HCT116 (cell line): Measurements from ENCODE around the gene APBA1. TPM values are rescaled to one million over a fixed set of nuclear protein-coding genes. Genes with fewer than 3 reads are reported as not detected.

Experiments used
- ATAC-seq: fragments of 200-7000 bp; cut with Tn5 transposase; 2 replicates; pipeline ENCODE4 v1.9.1; 2020; ENCODE audit warnings: mild to moderate bottlenecking, moderate library complexity
- BruUV-seq: library from RNA; stranded (reverse); fragments of 400-500 nt; replicated peaks from 2 replicates; lab custom pipeline; 2021; lab: Mats Ljungman, UMichigan
- CTCF ChIA-PET: fragments of 300-600 bp; sonication (Branson Sonifier 250); formaldehyde crosslinking; loops from one replicate; lab custom pipeline; 2021; ENCODE audit warnings: antibody characterized with exemption; lab: Charles Lee
- POLR2A ChIA-PET: fragments of 300-600, 350-600 bp; sonication (Branson Sonifier 250); formaldehyde crosslinking; loops from one replicate; lab custom pipeline; 2021; ENCODE audit warnings: antibody characterized with exemption; lab: Charles Lee
- RAD21 ChIA-PET, 2 experiments: fragments of 300-600 bp; sonication (Branson Sonifier 250); formaldehyde crosslinking; loops; one replicate each; lab custom pipeline; 2023; ENCODE audit warnings: low total read pairs in 2 of 2; ENCODE audit not compliant: uncharacterized antibody in 2 of 2, unreplicated experiment in 2 of 2, low non-redundant PET in 1 of 2; lab: Charles Lee
- DNase-seq: peaks from one replicate; pipeline ENCODE4 v3.0.0-alpha.2; 2010; ENCODE audit warnings: low read depth, low spot score
- H2AFZ ChIP-seq: fragments of 200-600 bp; shearing (Covaris generic), sonication (generic); 2 replicates; pipeline ENCODE4 v1.6.1; 2017; ENCODE audit warnings: low read depth, mixed run types, mixed read lengths, antibody characterized with exemption, low read length; ENCODE audit not compliant: poor library complexity, severe bottlenecking
- H3K27ac ChIP-seq: 2 replicates; pipeline ENCODE4 v1.5.1; 2012; ENCODE audit warnings: low read depth, low read length
- H3K27me3 ChIP-seq: fragments of 200-600 bp; sonication (generic); 2 replicates; pipeline ENCODE4 v1.6.1; 2016; ENCODE audit warnings: mixed run types, low read length, mixed read lengths; ENCODE audit not compliant: insufficient read depth
- H3K36me3 ChIP-seq, 2 experiments: fragments of 200-500 bp in 1 of 2; fragments of 200-600 bp in 1 of 2; sonication (Bioruptor generic) in 1 of 2; sonication (generic) in 1 of 2; 2 replicates each; pipeline versions ENCODE4 v1.5.1 to v1.6.1; 2014 to 2016; ENCODE audit warnings: low read length in 2 of 2, inconsistent platforms in 1 of 2, mixed read lengths in 1 of 2, mixed run types in 1 of 2; ENCODE audit not compliant: insufficient read depth in 2 of 2, control insufficient read depth in 1 of 2
- H3K4me1 ChIP-seq, 2 experiments: fragments of 200-600 bp in 1 of 2; sonication (generic) in 1 of 2; 2 replicates each; pipeline versions ENCODE4 v1.5.1 to v1.6.1; 2012 to 2017; ENCODE audit warnings: low read length in 2 of 2, inconsistent platforms in 1 of 2, mild to moderate bottlenecking in 1 of 2, mixed read lengths in 1 of 2, mixed run types in 1 of 2, moderate library complexity in 1 of 2; ENCODE audit not compliant: insufficient read depth in 2 of 2, control insufficient read depth in 1 of 2
- H3K4me2 ChIP-seq: fragments of 200-600 bp; sonication (generic); 2 replicates; pipeline ENCODE4 v1.6.1; 2017; ENCODE audit warnings: mixed run types, low read length, mixed read lengths
- H3K4me3 ChIP-seq, 2 experiments: fragments of 200-600 bp in 1 of 2; sonication (generic) in 1 of 2; replicated peaks in 1 of 2; 2 replicates each; pipeline ENCODE4 v1.5.1; 2011 to 2016; ENCODE audit warnings: low read length in 2 of 2, control low read depth in 1 of 2, low read depth in 1 of 2, mild to moderate bottlenecking in 1 of 2, mixed read lengths in 1 of 2, mixed run types in 1 of 2
- H3K79me2 ChIP-seq: fragments of 200-600 bp; sonication (generic); 2 replicates; pipeline ENCODE4 v1.6.1; 2017; ENCODE audit warnings: mild to moderate bottlenecking, mixed run types, low read length, moderate library complexity, mixed read lengths; ENCODE audit not compliant: insufficient read depth
- H3K9ac ChIP-seq: fragments of 200-600 bp; sonication (generic); 2 replicates; pipeline ENCODE4 v1.6.1; 2016; ENCODE audit warnings: low read length, mixed read lengths
- H3K9me2 ChIP-seq: fragments of 200-600 bp; sonication (generic), shearing (Covaris generic); 2 replicates; pipeline ENCODE4 v1.6.1; 2017; ENCODE audit warnings: mixed run types, mild to moderate bottlenecking, moderate library complexity; ENCODE audit not compliant: insufficient read depth
- H3K9me3 ChIP-seq, 2 experiments: fragments of 200-500 bp in 1 of 2; fragments of 200-600 bp in 1 of 2; sonication (Bioruptor generic) in 1 of 2; sonication (generic) in 1 of 2; 2 replicates each; pipeline ENCODE4 v1.6.1; 2014 to 2017; ENCODE audit warnings: low read length in 2 of 2, mixed read lengths in 2 of 2, inconsistent platforms in 1 of 2, low read depth in 1 of 2, mild to moderate bottlenecking in 1 of 2, mixed run types in 1 of 2, moderate library complexity in 1 of 2; ENCODE audit not compliant: control insufficient read depth in 1 of 2, insufficient read depth in 1 of 2
- H4K20me1 ChIP-seq: fragments of 200-600 bp; sonication (generic), shearing (Covaris generic); 2 replicates; pipeline ENCODE4 v1.6.1; 2017; ENCODE audit warnings: mixed run types, mild to moderate bottlenecking, moderate library complexity; ENCODE audit not compliant: insufficient read depth
- ATF3 ChIP-seq: IDR thresholded peaks from 2 replicates; pipeline ENCODE4 v1.6.1; 2012
- CBX3 ChIP-seq: IDR thresholded peaks from 2 replicates; pipeline ENCODE4 v1.6.1; 2012; ENCODE audit warnings: low read depth
- CEBPB ChIP-seq: IDR thresholded peaks from 2 replicates; pipeline ENCODE4 v1.6.1; 2012; ENCODE audit warnings: low read depth
- EGR1 ChIP-seq: IDR thresholded peaks from 2 replicates; pipeline ENCODE4 v1.6.1; 2012; ENCODE audit warnings: low read depth
- ELF1 ChIP-seq: IDR thresholded peaks from 2 replicates; pipeline ENCODE4 v1.6.1; 2012; ENCODE audit warnings: low read depth, borderline replicate concordance
- EZH2 ChIP-seq: fragments of 200-600 bp; sonication (generic); IDR thresholded peaks from 2 replicates; pipeline ENCODE4 v1.6.1; 2017; ENCODE audit warnings: antibody characterized with exemption, mixed run types
- FOSL1 ChIP-seq: IDR thresholded peaks from 2 replicates; pipeline ENCODE4 v1.6.1; 2012; ENCODE audit warnings: low read depth
- JUND ChIP-seq: IDR thresholded peaks from 2 replicates; pipeline ENCODE4 v1.6.1; 2012
- MAX ChIP-seq: IDR thresholded peaks from 2 replicates; pipeline ENCODE4 v1.6.1; 2012
- POLR2A ChIP-seq: IDR thresholded peaks from 2 replicates; pipeline ENCODE4 v1.7.0; 2011; ENCODE audit warnings: borderline replicate concordance; ENCODE audit not compliant: insufficient read depth, insufficient read length; ENCODE audit errors: extremely low read depth
- RAD21 ChIP-seq: IDR thresholded peaks from 2 replicates; pipeline ENCODE4 v1.6.1; 2012; ENCODE audit warnings: low read depth, mild to moderate bottlenecking
- SIN3A ChIP-seq: IDR thresholded peaks from 2 replicates; pipeline ENCODE4 v1.6.1; 2012; ENCODE audit warnings: low read depth
- SRF ChIP-seq: IDR thresholded peaks from 2 replicates; pipeline ENCODE4 v1.6.1; 2012; ENCODE audit warnings: low read depth
- TCF7L2 ChIP-seq: IDR thresholded peaks from 2 replicates; pipeline ENCODE4 v1.7.0; 2011; ENCODE audit warnings: borderline replicate concordance, inconsistent platforms; ENCODE audit not compliant: insufficient read depth, insufficient read length; ENCODE audit errors: extremely low read depth
- YY1 ChIP-seq: IDR thresholded peaks from 2 replicates; pipeline ENCODE4 v1.6.1; 2011; ENCODE audit warnings: low read length, low read depth, moderate library complexity, mild to moderate bottlenecking; ENCODE audit not compliant: insufficient replicate concordance; ENCODE audit errors: extremely low read depth
- ZBTB33 ChIP-seq: IDR thresholded peaks from 2 replicates; pipeline ENCODE4 v1.6.1; 2011; ENCODE audit warnings: mild to moderate bottlenecking, low read length, moderate library complexity; ENCODE audit not compliant: insufficient replicate concordance; ENCODE audit errors: extremely low read depth
- ZFX ChIP-seq: fragments of 450-650 bp; IDR thresholded peaks from 2 replicates; pipeline ENCODE4 v1.6.1; 2017
- ZNF274 ChIP-seq: fragments of 200-500 bp; sonication (Bioruptor generic); IDR thresholded peaks from 2 replicates; pipeline ENCODE4 v1.6.1; 2014; ENCODE audit warnings: mild to moderate bottlenecking, low read depth, low read length, inconsistent platforms
- intact Hi-C: fragments of 100-400 bp; cut with micrococcal nuclease; formaldehyde crosslinking; loops from 2 replicates; pipeline ENCODE4 v1.10.0; 2022
- total RNA-seq: library from RNA; stranded (reverse); gene quantifications from one replicate; pipeline ENCODE4 v1.2.1, GENCODE V29; 2021; ENCODE audit not compliant: unreplicated experiment

Gene APBA1
- total RNA-seq, 1 experiment from 2014 or later: 0.20 TPM

GRCh38 chr9:69465473-69465872 is 206.7 kb downstream of the APBA1 start:
- H3K79me2 ChIP-seq: no peaks in the 10 kb centered on the region
- H3K4me3 ChIP-seq: no peak overlapping the region
- H3K9ac ChIP-seq: no peak overlapping the region
- TF ChIP-seq CEBPB: no peak
- TF ChIP-seq RAD21: no peak
- TF ChIP-seq ATF3: no peak
- TF ChIP-seq EGR1: no peak
- TF ChIP-seq ZNF274: no peak
- TF ChIP-seq TCF7L2: no peak
- no peak for TF ChIP-seq SIN3A
- no peak for TF ChIP-seq ELF1
- no peak for TF ChIP-seq CBX3
- no peak for TF ChIP-seq FOSL1
- no peak for TF ChIP-seq SRF
- TF ChIP-seq JUND: no peak
- no peak for TF ChIP-seq ZFX
- no peak for TF ChIP-seq ZBTB33
- no peak for TF ChIP-seq POLR2A
- TF ChIP-seq EZH2: no peak
- no peak for TF ChIP-seq MAX
- TF ChIP-seq YY1: no peak
- no peaks in the 10 kb centered on the region for H4K20me1 ChIP-seq
- peaks cover 15% of the 10 kb centered on the region for H3K27me3 ChIP-seq
- no peak overlapping the region for H3K27ac ChIP-seq
- no peak overlapping the region for H3K4me2 ChIP-seq
- ChIA-PET POLR2A (no interaction called here), CTCF (no interaction called here), RAD21 (no interaction called here)
- BruUV-seq: no TSS peak
- H2AFZ ChIP-seq: no peak overlapping the region
- no peaks in the 10 kb centered on the region for H3K4me1 ChIP-seq
- H3K9me3 ChIP-seq: no peaks in the 10 kb centered on the region
- DNase-seq (no peak), ATAC-seq (no peak)
- no peaks in the 10 kb centered on the region for H3K9me2 ChIP-seq
- intact Hi-C loops: no loop called here
- H3K36me3 ChIP-seq: no peaks in the 10 kb centered on the region
